GM12891 (cell line): ENCODE results near the gene SRP54.

ENCODE experiments used
- POLR2A ChIP-seq: IDR thresholded peaks from 2 replicates; pipeline ENCODE4 v1.6.1; 2011; ENCODE audit warnings: low read depth, low read length, control low read depth
- POLR2AphosphoS5 ChIP-seq: IDR thresholded peaks from 2 replicates; pipeline ENCODE4 v1.6.1; 2011; ENCODE audit warnings: low read depth, low read length, control low read depth
- SPI1 ChIP-seq: IDR thresholded peaks from 2 replicates; pipeline ENCODE4 v1.6.1; 2011; ENCODE audit warnings: low read depth, low read length, control low read depth
- TAF1 ChIP-seq: IDR thresholded peaks from 2 replicates; pipeline ENCODE4 v1.6.1; 2011; ENCODE audit warnings: low read depth, low read length, control low read depth

- no peak for TF ChIP-seq TAF1
- TF ChIP-seq POLR2A = no peak
- no peak for TF ChIP-seq POLR2AphosphoS5
- TF ChIP-seq SPI1 = no peak
Observed at GRCh38 chr14:35050652-35051051, 67.9 kb downstream of the SRP54 start.
